Astrocyte of the spinal cord (primary cell): Measurements from ENCODE around the gene IQCB1.

Source experiments
- DNase-seq: peaks from one replicate; pipeline ENCODE4 v3.0.0; 2011; ENCODE audit warnings: low read depth, low spot score
- H3K4me3 ChIP-seq: 2 replicates; pipeline ENCODE4 v1.5.1; 2011; ENCODE audit warnings: low read depth, mild to moderate bottlenecking, low read length, moderate library complexity
- in situ Hi-C: cut with HindIII; loops from 2 replicates; pipeline ENCODE4 v1.10.0; 2017; ENCODE audit warnings: low sequenced_read_pairs
- TF ChIP-seq, protein P1 (sequence below): IDR thresholded peaks from 2 replicates; pipeline ENCODE4 v1.5.1; 2012; ENCODE audit warnings: low read depth, mild to moderate bottlenecking, low read length, inconsistent platforms

Gene IQCB1, protein sequence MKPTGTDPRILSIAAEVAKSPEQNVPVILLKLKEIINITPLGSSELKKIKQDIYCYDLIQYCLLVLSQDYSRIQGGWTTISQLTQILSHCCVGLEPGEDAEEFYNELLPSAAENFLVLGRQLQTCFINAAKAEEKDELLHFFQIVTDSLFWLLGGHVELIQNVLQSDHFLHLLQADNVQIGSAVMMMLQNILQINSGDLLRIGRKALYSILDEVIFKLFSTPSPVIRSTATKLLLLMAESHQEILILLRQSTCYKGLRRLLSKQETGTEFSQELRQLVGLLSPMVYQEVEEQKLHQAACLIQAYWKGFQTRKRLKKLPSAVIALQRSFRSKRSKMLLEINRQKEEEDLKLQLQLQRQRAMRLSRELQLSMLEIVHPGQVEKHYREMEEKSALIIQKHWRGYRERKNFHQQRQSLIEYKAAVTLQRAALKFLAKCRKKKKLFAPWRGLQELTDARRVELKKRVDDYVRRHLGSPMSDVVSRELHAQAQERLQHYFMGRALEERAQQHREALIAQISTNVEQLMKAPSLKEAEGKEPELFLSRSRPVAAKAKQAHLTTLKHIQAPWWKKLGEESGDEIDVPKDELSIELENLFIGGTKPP

DNA sequence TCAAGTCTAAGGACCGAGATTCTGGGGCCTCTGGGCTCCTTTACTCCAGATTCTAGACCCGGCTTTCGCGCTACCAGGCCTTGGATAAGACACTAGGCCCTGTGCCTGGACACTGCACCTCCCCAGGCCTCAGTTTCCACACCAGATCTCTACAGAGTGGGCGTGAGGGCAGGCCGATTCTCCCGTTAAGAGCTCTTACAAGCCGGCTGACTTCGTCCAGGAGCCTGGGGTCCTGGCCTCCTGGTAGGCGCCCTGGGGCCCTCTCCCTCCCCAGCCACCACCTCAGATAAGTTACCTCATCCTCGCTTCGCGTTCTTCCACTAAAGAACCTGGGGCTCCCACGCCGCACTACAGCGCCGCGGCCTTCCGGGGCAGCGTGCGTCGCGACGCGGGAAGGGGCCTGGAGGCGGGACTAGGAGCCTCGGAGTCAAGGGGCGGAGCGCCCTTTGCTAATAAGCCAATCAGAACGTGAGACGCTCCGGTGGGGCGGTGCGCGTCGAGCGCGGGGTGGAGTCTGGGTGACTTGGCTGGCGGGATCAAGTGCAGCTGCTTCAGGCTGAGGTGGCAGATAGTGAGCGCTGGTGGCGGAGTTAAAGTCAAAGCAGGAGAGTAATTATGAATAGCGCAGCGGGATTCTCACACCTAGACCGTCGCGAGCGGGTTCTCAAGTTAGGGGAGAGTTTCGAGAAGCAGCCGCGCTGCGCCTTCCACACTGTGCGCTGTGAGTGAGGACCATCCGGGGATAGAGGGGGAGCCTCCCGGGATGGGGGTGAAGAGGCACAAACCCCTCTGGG, at the start of gene IQCB1, which contains the start of gene EAF2:
TSS of gene IQCB1 (minus strand) at position 390 of the 794 bp plus-strand sequence. CDS start 6,100 bp downstream, outside the sequence.
TSS of gene EAF2 (plus strand) at position 539 of the 794 bp plus-strand sequence. CDS start at position 616, 77 bp downstream.
- in situ Hi-C loops, result no loop called here
- TF ChIP-seq, protein P1, sequence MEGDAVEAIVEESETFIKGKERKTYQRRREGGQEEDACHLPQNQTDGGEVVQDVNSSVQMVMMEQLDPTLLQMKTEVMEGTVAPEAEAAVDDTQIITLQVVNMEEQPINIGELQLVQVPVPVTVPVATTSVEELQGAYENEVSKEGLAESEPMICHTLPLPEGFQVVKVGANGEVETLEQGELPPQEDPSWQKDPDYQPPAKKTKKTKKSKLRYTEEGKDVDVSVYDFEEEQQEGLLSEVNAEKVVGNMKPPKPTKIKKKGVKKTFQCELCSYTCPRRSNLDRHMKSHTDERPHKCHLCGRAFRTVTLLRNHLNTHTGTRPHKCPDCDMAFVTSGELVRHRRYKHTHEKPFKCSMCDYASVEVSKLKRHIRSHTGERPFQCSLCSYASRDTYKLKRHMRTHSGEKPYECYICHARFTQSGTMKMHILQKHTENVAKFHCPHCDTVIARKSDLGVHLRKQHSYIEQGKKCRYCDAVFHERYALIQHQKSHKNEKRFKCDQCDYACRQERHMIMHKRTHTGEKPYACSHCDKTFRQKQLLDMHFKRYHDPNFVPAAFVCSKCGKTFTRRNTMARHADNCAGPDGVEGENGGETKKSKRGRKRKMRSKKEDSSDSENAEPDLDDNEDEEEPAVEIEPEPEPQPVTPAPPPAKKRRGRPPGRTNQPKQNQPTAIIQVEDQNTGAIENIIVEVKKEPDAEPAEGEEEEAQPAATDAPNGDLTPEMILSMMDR, result no peak
- H3K4me3 ChIP-seq, result peak within 1 kb of the TSS; percentile 86
- peak; percentile 97 for DNase-seq

DNA sequence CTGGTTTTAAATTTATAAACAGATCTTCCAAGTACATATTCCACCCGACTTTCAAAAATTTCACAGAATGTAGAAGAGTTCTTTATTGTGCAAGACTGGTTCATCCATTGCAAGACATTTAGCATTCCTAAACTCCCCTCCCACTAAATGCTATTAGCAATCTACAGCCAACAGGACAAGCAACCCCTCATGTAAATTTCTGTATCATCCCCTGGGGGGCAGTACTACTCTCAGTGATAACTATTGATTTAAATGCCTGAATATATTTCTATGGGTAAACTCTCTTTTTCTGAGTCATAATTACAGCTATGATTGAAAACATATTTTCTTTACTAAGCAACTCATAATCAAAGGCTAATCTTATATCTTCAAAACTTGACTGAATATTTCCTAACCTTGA, 48.6 kb upstream of the IQCB1 start:
- TF ChIP-seq, protein P1, result peak; percentile 39
- peak; percentile 5 for DNase-seq
- no peak overlapping the region for H3K4me3 ChIP-seq
- in situ Hi-C loops, result no loop called here

DNA sequence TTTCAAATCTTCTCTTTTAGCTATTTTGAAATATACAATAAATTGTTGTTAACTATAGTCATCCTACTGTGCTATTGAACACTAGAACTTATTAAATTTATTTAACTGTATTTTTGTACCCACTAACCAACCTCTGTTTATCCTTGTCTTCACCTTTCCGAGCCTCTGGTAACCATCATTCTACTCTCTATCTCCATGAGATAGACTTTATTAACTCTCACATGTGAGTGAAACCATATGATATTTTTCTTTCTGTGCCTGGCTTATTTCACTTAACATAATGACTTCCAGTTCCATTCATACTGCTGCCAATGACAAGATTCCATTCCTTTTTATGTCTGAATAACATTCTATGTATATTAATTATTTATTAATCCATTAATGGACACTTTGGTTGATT, 43.6 kb upstream of the IQCB1 start:
- TF ChIP-seq, protein P1, result no peak
- H3K4me3 ChIP-seq, result no peak overlapping the region
- DNase-seq, result no peak
- in situ Hi-C loops, result no loop called here

DNA sequence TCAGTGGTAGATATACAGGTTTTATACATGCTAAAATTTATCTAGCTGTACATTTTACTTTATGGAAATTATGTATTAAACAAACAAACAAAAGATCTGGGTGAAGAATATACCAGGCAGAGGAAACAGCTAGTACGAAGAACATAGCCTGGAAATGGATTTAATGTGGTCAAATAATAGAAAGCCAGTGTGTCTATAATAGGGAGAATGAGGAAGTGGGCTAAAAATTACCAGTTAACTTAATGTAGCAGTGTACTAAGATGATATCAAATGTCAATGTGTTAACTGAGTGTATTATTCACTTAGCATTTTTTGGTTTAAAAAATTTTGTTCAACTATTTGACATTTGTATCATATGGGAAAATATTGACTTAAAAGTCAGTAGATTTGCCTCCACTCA, 36.6 kb upstream of the IQCB1 start:
- H3K4me3 ChIP-seq, result no peak overlapping the region
- no peak for DNase-seq
- TF ChIP-seq, protein P1, result no peak
- in situ Hi-C loops, result no loop called here

DNA sequence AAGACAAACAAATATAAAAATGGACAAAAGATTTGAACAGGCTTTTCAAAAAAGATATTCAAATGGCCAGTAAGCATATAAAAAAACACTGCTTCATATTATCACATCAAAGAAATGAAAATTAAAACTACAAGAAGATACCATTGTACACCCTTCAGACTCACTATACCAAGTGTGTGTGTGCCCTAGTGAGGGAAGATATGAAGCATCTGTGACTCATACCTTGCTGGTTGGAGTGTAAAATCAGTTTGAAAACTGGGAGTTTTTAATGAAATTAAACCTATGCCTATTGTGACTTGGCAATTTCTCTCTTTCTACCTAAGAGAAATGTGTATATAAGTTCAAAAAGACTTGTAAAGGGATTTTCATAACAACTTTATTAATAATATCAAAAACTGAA, 35.9 kb upstream of the IQCB1 start:
- no peak for DNase-seq
- in situ Hi-C loops, result no loop called here

DNA sequence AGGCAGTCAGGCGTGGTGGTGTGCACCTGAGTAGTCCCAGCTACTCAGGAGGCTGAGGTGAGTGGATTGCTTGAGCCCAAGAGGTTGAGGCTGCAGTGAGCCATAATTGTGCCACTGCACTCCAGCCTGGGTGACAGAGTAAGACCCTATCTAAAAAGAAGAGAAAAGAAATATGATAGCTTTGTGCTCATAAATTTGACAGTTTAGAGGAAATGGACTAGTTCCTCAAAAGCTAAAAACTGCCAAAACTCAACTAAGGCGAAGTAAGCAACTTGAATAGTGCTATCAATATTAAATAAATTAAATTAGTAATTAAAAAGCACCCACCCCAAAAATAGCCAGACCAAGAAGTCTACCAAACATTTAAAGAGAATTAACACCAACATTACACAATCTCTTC, 34.9 kb upstream of the IQCB1 start:
- no peak overlapping the region for H3K4me3 ChIP-seq
- no peak for DNase-seq
- TF ChIP-seq, protein P1, result no peak
- in situ Hi-C loops, result no loop called here

More for the DNA sequence above, 35.9 kb upstream of the IQCB1 start:
- no peak overlapping the region for H3K4me3 ChIP-seq
- TF ChIP-seq, protein P1, result no peak
